ENCODE data around the gene MYMX.
A peak's percentile ranks its signal among the peaks of the same experiment; 100 is the strongest.
"Not testable (repeated sequence)": the region's sequence is repeated elsewhere in the genome, so short reads cannot be mapped to it uniquely, and the experiment has no call there.

Gene MYMX

GRCh38 chr6:44228031-44228430 lies 11.3 kb downstream of the MYMX start:
- DNase-seq: no peak
- in situ Hi-C loops (cut with MboI; ENCODE audit: low pct_unique_long_range_greater_than_20kb, low sequenced_read_pairs): no loop called here

GRCh38 chr6:44228433-44228832 lies 11.7 kb downstream of the MYMX start:
- in situ Hi-C loops (cut with MboI; ENCODE audit: low pct_unique_long_range_greater_than_20kb, low sequenced_read_pairs): no loop called here

GRCh38 chr6:44228836-44229235 lies 12.1 kb downstream of the MYMX start:
- DNase-seq: no peak
- in situ Hi-C loops (cut with MboI; ENCODE audit: low pct_unique_long_range_greater_than_20kb, low sequenced_read_pairs): no loop called here

More at GRCh38 chr6:44228433-44228832, 11.7 kb downstream of the MYMX start:
- DNase-seq: no peak

DNA sequence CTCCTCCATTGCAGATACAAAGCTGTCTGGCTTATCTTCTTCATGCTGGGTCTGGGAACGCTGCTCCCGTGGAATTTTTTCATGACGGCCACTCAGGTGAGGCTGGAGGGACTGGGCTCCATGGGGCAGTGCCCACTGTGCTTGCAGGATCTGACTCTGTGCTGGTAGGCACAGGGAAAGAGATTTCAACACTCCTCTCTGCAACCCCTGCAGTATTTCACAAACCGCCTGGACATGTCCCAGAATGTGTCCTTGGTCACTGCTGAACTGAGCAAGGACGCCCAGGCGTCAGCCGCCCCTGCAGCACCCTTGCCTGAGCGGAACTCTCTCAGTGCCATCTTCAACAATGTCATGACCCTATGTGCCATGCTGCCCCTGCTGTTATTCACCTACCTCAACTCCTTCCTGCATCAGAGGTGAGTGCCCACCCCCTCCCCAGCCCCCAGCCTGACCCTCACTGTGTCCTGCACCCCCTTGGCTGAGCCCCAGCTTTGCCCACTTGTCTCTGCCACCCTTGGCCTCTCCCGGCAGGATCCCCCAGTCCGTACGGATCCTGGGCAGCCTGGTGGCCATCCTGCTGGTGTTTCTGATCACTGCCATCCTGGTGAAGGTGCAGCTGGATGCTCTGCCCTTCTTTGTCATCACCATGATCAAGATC lies 12.8 kb downstream of the MYMX start:
- in situ Hi-C loops (cut with MboI; ENCODE audit: low pct_unique_long_range_greater_than_20kb, low sequenced_read_pairs): loop anchor here (10.0 kb wide), 1 partner anchor 55 kb away; no protein-coding TSS in a partner anchor
- DNase-seq: no peak

- no peak for DNase-seq
- in situ Hi-C loops (cut with MboI; ENCODE audit: low pct_unique_long_range_greater_than_20kb, low sequenced_read_pairs): loop anchor here (10.0 kb wide), 1 partner anchor 55 kb away; no protein-coding TSS in a partner anchor
Observed at GRCh38 chr6:44230034-44230675, 13.4 kb downstream of the MYMX start.

GRCh38 chr6:44231426-44231825 lies 14.7 kb downstream of the MYMX start:
- in situ Hi-C loops (cut with MboI; ENCODE audit: low pct_unique_long_range_greater_than_20kb, low sequenced_read_pairs): loop anchor here (10.0 kb wide), 1 partner anchor 57 kb away; no protein-coding TSS in a partner anchor
- not testable (repeated sequence) for DNase-seq

DNA sequence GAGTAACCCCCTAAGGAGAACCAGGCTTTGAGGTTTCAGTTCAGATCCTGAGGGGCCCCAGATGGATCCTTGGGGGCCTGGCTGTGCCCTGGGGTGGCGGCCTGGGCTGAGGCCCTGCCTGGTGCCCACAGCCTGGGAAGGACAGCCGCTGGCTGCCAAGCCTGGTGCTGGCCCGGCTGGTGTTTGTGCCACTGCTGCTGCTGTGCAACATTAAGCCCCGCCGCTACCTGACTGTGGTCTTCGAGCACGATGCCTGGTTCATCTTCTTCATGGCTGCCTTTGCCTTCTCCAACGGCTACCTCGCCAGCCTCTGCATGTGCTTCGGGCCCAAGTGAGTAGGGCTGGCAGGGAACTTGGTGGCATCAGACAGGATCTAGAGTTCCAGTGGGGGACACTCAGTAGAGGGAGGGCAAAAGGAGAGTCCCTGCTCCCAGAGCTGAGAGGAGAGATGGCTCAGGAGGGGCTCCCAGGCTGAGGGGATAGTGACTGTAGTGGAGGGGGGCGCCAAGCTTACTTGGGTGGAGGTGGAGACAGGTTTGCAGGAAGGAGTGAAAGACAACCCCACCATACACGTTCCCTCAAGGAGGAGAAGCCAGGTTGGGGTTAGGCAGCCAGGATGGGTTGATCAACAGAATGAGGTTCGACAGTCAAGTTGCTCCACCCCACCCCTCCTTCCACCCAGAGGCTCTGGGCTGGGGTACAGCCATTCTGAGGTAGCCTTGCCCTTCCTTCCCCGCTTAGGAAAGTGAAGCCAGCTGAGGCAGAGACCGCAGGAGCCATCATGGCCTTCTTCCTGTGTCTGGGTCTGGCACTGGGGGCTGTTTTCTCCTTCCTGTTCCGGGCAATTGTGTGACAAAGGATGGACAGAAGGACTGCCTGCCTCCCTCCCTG lies 16.2 kb downstream of the MYMX start:
- in situ Hi-C loops (cut with MboI; ENCODE audit: low pct_unique_long_range_greater_than_20kb, low sequenced_read_pairs): loop anchor here (10.0 kb wide), 1 partner anchor 58 kb away; no protein-coding TSS in a partner anchor
- DNase-seq: peak; percentile 32

DNA sequence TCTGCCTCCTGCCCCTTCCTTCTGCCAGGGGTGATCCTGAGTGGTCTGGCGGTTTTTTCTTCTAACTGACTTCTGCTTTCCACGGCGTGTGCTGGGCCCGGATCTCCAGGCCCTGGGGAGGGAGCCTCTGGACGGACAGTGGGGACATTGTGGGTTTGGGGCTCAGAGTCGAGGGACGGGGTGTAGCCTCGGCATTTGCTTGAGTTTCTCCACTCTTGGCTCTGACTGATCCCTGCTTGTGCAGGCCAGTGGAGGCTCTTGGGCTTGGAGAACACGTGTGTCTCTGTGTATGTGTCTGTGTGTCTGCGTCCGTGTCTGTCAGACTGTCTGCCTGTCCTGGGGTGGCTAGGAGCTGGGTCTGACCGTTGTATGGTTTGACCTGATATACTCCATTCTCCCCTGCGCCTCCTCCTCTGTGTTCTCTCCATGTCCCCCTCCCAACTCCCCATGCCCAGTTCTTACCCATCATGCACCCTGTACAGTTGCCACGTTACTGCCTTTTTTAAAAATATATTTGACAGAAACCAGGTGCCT lies 16.9 kb downstream of the MYMX start:
- in situ Hi-C loops (cut with MboI; ENCODE audit: low pct_unique_long_range_greater_than_20kb, low sequenced_read_pairs): loop anchor here (10.0 kb wide), 1 partner anchor 59 kb away; no protein-coding TSS in a partner anchor

GRCh38 chr6:44234101-44235025 lies 17.6 kb downstream of the MYMX start:
- DNase-seq: peak; percentile 36
- in situ Hi-C loops (cut with MboI; ENCODE audit: low pct_unique_long_range_greater_than_20kb, low sequenced_read_pairs): loop anchor here (10.0 kb wide), 1 partner anchor 60 kb away; no protein-coding TSS in a partner anchor

More for the DNA sequence above, 16.9 kb downstream of the MYMX start:
- DNase-seq: no peak

GRCh38 chr6:44235269-44235668 lies 18.5 kb downstream of the MYMX start:
- in situ Hi-C loops (cut with MboI; ENCODE audit: low pct_unique_long_range_greater_than_20kb, low sequenced_read_pairs): loop anchor here (10.0 kb wide), 1 partner anchor 60 kb away; no protein-coding TSS in a partner anchor
- no peak for DNase-seq

DNA sequence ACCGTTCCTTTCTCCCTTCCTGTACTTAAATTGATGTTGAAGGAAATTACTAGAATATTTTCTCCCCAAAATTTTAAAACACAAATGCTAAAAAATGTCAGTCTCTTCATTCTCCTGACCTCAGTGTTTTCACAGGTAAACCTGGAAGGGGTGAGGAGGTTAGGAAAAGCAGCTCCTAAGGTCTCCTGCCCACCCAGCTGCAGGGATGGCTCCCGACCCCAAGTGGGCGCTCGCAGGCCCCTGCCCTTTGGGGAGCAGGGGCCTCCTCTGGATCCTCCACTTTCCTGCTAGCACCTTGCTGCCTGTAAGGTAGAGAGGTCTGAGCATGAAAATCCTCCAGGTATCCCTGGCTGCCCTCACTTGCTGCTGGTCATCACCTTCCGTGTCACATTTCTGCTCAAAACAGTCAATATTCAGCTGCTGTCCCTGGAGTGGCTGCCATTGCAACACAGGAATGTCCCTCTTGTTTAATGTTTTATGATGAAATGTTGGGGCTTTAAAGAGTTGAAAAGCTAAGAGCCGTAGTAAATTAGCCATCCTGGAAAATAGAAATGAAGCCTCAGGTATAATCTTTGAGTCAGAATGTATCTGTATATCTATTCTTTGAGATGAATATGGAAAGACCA lies 19.3 kb downstream of the MYMX start:
- in situ Hi-C loops (cut with MboI; ENCODE audit: low pct_unique_long_range_greater_than_20kb, low sequenced_read_pairs): loop anchor here (10.0 kb wide), 1 partner anchor 61 kb away; no protein-coding TSS in a partner anchor
- no peak for DNase-seq

DNA sequence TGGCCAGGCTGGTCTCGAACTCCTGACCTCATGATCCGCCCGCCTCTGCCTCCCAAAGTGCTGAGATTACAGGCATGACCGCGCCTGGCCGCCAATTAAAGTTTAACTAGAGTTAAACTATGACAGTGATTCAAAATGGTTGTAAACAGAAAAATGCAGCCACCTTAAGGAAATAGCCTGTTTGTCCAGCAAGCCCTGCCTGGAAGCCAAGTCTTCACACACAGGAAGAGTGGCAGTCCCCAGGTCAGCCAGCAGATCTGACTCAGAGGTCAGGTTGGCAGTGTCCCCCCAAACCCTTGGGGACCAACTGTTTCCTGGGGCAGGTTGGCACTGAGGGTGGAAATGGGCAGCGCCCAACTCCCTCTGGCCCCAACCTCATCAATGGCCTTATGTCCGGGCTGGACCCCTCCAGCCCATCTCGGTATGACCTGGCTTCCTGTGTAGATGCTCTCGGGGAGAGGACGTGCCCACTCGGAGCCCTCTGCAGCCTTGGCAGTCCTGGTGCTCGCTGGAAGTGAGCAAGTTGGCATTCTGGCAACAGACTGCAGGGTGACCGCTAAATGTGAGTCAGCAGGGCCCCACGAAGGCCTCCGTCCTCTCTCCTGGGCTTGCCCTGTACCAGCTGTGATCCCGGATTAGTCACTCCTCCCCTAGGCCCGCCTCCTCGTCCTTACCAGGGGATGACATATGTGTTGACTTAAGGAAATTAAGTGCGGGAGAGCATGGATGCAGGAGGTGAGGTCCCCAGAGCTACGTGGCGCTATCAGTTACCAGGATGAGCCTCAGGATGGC lies 20.5 kb downstream of the MYMX start:
- in situ Hi-C loops (cut with MboI; ENCODE audit: low pct_unique_long_range_greater_than_20kb, low sequenced_read_pairs): loop anchor here (10.0 kb wide), 1 partner anchor 62 kb away; no protein-coding TSS in a partner anchor
- DNase-seq: peak; percentile 77

DNA sequence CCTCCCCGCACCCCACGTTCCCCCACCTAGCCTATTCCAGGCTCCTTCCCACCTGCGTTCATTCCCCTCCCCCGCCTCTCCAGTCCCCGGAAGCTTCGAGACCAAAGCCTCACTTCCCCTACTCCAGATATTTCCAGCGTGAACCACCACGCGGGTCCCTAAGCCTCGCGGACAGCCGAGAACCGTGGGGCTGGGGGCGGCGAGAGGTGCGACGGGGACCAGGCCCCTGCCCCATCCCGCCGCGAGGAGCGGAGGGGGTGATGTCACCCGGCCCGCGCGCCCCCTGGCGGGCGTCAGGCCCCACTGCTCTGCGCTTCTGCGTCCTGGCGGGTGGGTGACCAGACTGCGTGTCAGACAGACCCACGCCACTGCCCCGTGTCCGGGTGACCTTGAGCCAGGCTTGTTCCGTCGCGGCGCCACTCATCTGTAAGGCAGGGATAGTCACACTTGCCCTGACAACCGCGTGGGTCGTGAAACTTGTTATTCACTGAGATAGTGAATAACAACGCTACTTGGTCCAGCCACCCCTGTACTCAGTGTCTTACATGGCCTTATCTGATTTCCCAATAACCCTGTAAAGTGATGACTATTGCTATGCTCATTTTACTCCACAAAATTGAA lies 21.2 kb downstream of the MYMX start:
- DNase-seq: peak; percentile 75
- in situ Hi-C loops (cut with MboI; ENCODE audit: low pct_unique_long_range_greater_than_20kb, low sequenced_read_pairs): loop anchor here (10.0 kb wide), 1 partner anchor 63 kb away; no protein-coding TSS in a partner anchor

DNA sequence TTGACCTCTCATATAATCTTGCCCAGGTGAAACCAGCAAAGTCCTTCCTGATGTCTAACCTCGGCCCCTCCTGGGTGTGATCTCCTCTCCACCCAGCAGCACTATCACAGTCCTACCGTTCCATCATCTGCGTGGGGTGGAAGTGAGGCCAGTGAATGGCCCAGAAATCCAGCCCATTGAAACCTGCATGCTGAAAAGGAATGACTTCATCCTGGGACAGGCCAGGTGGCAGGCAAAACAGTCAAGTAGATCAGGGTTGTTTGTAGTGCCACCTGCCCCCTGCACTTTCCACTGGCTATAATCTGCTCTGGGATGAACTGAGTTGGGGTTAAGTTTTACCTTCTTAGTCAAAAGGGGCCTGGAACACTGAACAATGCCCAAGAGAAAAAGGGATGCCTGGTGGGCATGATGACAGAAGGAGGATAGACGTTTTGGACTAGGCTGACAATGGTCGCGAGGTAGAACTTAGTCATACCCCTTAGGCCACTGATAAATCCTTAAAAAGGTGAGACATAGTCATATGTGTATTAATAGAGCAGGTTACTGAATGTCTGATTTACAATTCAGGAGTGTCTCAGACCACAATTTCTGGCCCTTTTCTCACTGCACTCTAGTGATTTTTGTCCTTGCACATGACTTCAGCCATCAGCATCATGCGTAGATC lies 22.1 kb downstream of the MYMX start:
- in situ Hi-C loops (cut with MboI; ENCODE audit: low pct_unique_long_range_greater_than_20kb, low sequenced_read_pairs): loop anchor here (10.0 kb wide), 1 partner anchor 64 kb away; no protein-coding TSS in a partner anchor
- DNase-seq: no peak

DNA sequence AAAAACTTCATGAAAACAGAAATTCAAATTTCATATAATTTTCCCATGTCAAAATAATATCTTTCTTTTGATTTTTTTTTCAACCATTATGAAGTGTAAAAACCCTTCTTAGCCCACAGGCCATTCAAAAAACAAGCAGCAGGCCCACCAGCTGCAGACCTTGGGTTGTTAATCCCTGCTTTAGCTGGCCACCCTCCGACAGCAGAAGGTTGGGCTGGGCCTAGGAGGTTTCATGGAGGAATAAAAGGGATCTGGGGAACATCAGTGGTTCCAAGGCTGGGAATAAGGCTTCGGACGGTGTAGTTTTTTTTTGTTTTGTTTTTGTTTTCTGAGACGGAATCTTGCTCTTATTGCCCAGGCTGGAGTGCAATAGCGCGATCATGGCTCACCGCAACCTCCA lies 26.6 kb downstream of the MYMX start:
- DNase-seq: no peak
- in situ Hi-C loops (cut with MboI; ENCODE audit: low pct_unique_long_range_greater_than_20kb, low sequenced_read_pairs): no loop called here

DNA sequence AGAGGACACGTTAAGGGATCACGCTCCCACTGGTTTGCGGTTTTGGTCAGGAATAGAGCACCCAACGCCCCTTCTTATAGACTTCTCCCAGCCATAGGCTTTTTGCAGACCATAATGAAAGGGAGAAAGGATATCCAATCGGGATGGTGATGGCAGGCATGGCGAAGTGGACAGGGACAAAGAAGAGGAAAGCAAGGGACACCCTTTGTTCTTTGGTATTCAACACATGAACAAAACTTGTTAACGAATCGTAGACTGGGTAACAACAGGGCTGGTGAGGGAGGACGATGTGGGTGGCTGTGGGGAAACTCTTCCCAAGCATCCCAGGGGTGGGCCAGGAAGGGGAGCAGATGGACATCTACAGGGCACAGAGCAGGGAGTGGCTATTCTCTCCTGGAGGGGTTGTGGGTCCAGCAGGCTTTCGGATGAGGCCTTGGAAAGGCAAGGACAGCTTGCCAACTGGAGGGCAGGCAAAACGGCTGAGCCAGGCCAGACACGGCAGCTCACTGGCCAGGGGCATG lies 28.7 kb downstream of the MYMX start:
- in situ Hi-C loops (cut with MboI; ENCODE audit: low pct_unique_long_range_greater_than_20kb, low sequenced_read_pairs): no loop called here
- no peak for DNase-seq
